GM21717 (cell line): Measurements from ENCODE around the gene UBE2O.
"Not testable (repeated sequence)": the region's sequence is repeated elsewhere in the genome, so short reads cannot be mapped to it uniquely, and the experiment has no call there.

Source experiments
- ATAC-seq: cut with Tn5 transposase; IDR thresholded peaks from one replicate; pipeline ENCODE4 v1.9.1; 2021; ENCODE audit warnings: mild to moderate bottlenecking, moderate library complexity; ENCODE audit not compliant: unreplicated experiment

Gene UBE2O

GRCh38 chr17:76379646-76380376, 73.1 kb downstream of the UBE2O start:
- ATAC-seq, result no peak

- ATAC-seq, result no peak
Measured at GRCh38 chr17:76379275-76379641, 73.7 kb downstream of the UBE2O start.

DNA sequence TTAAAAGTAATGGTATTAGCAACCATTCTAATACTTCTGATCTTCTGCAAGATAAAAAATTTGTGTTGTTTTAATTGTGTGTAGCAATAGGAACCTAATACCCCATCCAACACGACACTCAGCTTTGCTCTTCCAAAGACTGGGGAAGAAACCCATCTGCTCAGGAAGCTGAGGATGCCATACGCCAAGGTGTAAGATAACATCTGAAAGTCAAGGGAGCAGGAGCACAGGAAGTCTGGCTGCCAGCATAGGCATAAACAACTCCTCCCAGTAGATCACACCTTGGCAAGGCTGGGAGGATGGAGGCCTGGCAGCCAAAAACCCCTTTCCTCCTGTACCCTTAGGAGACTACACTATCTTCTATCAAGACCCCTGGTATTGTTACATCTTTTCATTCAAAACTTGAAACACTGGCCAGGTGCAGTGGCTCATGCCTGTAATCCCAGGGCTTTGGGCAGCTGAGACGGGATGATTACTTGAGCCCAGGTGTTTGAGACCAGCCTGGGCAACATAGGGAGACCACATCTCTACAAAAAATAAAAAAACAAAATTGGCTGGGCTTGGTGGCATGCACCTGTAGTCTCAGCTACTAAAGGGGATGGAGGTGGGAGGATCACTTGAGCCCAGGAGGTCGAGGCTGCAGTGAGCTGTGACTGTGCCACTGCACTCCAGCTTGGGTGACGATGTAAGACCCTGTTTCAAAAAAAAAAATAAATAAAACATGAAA, 74.2 kb downstream of the UBE2O start:
- no peak for ATAC-seq

DNA sequence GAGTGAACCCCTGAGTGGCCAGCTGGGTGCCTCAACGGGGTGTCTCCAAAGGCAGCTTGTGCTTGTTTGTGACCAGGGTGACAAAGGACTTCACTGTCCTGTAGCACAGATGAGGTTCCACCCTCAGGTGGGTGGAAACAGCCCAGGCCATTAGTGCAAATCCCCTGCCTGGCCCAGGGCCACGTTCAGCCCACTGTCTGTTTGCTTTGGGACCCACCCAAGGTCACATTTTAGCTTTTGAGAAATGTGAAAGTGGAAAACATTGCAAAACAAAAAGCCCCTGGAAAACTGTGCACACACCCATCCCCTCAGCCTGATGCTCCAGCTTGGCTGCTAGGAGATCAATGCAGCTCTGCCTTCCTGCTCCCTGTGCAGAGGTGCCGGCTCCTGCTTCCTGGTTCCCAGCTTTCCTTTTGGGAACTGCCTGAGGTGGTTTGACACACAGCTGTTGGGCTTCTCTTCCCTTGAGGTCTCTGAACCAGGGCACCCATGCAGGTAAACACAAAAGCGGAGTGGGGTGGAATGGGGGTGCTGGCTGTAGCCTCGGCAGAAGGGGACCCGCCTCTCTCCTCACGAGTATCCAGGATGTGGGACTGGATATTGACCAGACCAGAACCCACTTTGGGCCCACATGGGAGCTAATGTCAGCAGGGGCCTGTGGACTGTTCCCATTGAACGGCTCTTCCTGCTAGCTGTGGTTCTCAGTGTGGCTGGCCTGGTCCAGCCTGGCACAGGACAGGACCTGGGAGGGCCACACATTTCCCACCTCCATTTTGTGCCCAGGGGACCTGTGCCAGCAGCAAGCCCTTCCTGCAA, 76.4 kb downstream of the UBE2O start:
- no peak for ATAC-seq

DNA sequence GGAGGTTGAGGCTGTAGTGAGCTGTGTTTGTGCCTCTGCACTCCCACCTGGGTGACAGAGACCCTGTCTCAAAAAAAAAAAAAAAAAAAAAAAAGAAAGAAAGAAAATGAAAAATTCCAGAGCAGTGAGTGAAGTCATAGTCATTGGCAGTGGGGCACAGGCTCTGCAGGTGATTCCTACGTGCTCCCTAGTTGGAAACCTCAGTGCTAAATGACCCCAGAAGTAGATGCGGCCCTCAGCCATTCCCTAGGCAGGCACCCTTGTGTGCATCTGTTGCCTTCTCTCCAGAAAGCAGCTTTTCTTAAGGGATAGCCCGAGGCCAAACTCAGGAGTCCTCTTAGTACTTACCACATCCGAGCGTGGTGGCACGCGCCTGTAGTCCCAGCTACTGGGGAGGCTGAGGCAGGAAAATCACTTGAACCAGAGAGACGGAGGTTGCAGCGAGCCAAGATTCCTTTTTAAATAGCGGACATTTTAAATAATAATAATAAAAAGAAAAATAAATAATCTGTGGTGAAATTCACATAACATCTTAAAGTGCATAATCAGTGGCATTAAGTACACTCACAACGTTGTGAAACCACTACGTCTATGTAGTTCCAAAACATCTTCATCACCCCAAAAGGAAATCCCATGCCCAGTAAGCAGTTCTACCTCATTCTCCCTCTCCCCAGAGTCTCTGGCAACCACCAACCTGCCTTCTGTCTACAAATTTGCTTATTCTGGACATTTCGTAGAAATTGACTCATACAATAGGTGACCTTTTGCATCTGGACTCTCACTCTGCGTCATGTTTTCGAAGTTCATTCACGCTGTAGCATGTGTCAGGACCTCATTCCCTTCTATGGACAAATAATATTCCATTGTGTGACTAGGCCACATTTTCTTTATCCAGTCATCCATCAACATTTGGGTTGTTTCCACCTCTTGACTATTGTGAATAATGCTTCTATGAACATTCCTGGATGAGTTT, 81.0 kb downstream of the UBE2O start:
- ATAC-seq, result no peak

GRCh38 chr17:76370261-76370993, 82.5 kb downstream of the UBE2O start:
- ATAC-seq, result no peak

DNA sequence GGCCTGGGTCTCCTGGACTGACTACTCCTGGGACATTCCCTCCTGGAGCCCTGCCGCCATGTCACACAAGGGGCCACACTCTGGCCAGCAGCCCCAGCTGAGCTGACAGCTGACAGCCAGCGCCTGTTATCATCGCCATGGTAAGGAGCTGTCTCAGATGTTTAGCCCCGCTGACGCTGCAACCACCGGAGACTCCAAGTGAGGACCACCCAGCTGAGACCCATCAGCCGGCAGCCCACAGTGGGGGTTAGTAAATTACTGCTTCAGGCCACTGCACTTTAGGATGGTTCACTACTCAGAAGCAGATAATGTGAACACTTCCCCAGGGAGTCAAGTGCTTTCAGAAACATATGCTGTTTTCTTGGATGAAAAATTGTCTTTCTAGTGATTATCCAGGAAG, 83.1 kb downstream of the UBE2O start:
- no peak for ATAC-seq

GRCh38 chr17:76369379-76369778, 83.6 kb downstream of the UBE2O start:
- ATAC-seq, result no peak

DNA sequence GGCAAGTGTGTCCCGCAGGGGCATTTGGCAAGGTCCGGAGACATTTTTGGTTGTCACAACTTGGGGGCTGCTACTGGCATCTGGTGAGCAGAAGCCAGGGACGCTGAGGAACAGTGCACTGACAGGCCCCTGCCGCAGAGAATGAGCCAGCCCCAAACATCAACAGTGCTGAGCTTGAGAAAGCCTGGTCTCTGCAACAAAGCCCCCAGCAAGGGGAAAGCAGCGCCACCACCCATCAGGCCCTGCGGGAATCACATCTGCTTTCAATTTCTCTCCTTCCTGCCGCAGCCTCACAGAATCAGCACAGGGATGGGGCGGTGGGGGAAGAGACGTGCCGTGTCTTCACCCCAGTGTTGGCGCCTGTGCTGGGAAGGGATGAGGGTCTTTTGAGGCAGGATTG, 84.4 kb downstream of the UBE2O start:
- no peak for ATAC-seq

GRCh38 chr17:76367642-76368041, 85.3 kb downstream of the UBE2O start:
- ATAC-seq, result no peak

DNA sequence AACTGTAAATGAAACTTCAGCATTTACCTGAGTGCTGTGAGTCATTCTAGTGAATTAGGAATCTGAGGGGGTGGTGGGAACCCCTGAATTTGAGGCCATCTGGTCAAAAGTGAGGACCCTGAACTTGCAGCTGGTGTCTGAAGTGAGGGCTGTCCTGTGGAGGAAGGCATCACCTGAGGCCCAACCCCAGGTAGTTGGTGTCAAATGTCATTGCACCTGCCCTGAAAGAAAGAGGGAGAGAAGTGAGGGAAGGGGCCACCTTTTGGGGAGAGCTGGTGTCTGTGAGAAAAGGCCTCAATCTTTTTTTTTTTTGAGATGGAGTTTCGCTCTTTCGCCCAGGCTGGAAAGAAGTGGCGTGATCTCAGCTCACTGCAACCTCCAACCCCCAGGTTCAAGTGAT, 86.7 kb downstream of the UBE2O start:
- no peak for ATAC-seq

- ATAC-seq, result no peak
Measured at GRCh38 chr17:76365256-76365903, 87.6 kb downstream of the UBE2O start.

- ATAC-seq, result no peak
Measured at GRCh38 chr17:76363107-76363842, 89.7 kb downstream of the UBE2O start.

- ATAC-seq, result no peak
Measured at GRCh38 chr17:76360461-76360860, 92.5 kb downstream of the UBE2O start.

GRCh38 chr17:76359776-76360175, 93.2 kb downstream of the UBE2O start:
- ATAC-seq, result not testable (repeated sequence)

GRCh38 chr17:76359375-76359774, 93.6 kb downstream of the UBE2O start:
- no peak for ATAC-seq

GRCh38 chr17:76357597-76358158, 95.3 kb downstream of the UBE2O start:
- ATAC-seq, result no peak

GRCh38 chr17:76356803-76357456, 96.0 kb downstream of the UBE2O start:
- ATAC-seq, result no peak
